GM18858 (cell line): ENCODE measurements around the gene LILRB3.
A peak's percentile ranks its signal among the peaks of the same experiment; 100 is the strongest.
"Not testable (repeated sequence)": the region's sequence is repeated elsewhere in the genome, so short reads cannot be mapped to it uniquely, and the experiment has no call there.

Experiments used
- ATAC-seq: cut with Tn5 transposase; IDR thresholded peaks from one replicate; pipeline ENCODE4 v1.9.1; 2021; ENCODE audit not compliant: unreplicated experiment

LILRB3 gene

DNA sequence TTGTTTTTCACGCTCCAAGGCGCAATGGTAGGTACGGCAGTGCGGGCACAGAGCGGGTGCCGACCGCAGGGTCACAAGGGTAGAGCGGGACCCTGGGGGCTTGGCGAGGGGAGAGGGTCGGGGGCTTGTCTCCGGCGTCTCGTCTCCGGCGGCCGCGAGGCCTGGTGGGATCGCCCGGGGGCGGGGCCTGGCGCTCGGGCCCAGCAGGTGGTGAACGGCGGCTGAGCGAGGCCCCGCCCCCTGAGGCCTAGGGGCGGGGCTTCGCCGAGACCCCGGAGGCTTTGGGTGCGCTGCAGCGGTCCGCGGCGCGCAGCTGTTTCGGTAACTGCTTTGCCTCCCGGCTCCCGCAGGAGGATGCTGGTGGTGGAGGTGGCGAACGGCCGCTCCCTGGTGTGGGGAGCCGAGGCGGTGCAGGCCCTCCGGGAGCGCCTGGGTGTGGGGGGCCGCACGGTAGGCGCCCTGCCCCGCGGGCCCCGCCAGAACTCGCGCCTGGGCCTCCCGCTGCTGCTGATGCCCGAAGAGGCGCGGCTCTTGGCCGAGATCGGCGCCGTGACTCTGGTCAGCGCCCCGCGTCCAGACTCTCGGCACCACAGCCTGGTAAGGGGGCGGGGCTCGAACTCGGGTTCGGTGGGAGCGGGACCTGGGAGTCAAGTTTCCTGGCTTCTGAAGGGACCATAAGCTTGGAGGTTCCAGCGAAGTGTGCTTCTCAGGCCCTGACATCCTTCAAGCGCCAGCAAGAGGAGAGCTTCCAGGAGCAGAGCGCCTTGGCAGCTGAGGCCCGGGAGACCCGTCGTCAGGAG is 31.6 kb downstream of the LILRB3 start, which contains the start of gene TSEN34:
TSS of gene TSEN34 (plus strand) at position 298 of the 800 bp plus-strand sequence. CDS start at position 355, 57 bp downstream.
- peak; percentile 15 for ATAC-seq

DNA sequence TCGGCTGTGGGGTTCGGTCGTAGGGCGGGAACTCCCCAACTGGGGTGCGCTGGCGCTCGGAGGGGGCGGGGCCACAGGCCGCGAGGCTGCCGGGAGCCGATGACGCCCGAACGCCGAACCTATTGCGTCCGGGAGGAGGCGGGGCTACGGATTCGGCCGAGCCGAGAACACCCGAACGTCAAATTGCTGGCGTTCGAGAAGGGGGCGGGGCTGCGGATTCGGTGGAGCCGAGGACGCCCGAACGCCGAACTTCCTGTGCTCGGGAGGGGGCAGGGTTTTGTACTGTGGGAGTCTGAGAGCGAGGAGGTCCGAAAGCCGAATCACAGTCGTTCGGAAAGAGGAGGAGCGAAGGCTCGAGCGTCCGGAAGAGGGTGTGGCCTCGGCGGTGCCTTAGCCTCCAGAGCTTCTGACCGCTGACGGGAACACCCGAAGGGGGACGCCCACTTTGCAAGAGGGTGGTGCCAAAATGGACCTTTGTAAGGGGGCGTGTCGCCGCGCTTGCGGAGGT is 32.2 kb downstream of the LILRB3 start:
- peak; percentile 34 for ATAC-seq

DNA sequence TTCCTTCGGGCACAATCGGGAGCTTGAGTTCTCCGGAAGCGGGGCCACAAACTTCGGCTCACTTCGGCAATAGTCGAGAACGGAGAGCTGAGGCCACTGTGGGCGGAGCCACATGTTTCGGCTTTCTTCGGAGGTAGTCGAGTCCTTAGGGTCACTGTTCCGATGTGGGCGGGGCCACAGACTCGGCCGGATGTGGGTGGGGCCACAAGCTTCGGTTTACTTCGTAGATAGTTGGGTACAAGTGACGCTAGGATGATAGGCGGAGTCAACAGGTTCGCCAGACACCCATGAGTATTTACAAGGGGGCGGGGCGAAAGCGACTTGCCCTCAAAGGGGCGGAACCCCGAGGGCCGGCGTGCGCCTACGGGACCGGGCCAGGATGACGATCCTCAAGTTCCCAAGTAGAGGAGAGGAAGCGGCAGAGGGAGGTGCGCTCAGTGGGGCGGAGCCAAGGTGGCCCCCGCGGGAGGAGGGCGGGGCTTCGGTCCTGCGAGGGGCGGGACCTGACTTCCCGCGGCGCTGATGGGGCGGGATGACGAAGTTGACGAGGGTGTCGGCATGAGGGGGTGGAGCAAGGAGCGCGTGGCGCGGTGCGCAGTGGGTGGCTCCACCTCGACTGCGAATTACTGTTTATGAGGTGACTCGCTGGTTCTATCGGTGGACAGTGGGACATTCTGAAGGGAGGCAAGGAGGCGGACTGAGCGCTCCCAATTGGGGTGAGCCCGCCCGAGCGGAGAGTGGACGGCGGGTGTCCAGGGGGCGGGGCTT is 32.9 kb downstream of the LILRB3 start:
- ATAC-seq = peak; percentile 37

DNA sequence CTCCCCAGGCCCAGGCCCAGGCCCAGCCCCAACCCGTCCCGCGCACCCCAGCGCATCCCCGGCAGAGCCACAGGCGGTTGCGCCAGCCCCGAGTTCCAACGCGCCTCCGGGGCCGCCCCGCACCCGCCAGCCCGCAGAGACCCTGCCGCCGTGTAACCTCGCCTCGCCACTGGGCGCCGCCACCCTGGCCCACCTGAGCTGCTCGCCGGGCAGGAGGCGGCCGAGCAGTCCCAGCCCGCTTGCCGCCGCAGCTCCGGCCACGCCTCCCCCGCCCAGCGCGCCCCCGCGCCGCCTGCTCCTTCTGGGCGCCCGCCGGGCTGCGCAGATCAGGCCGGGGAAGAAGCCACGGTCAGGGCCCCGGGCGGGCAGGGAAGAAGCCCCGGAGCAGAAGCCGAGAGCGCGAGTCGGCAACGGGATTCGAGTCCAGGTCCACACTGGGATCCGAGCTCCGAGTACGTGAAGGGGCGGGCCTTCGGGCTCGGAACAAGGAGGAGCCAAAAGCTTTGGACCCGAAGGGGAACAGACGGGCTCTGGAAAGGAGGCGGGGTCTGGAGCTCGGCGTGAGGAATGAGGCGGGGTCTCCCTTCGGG is 33.6 kb downstream of the LILRB3 start, which contains the start of gene MBOAT7:
TSS of gene MBOAT7 (minus strand) at position 436 of the 590 bp plus-strand sequence. CDS start 1,072 bp downstream, outside the sequence.
- peak; percentile 15 for ATAC-seq

DNA sequence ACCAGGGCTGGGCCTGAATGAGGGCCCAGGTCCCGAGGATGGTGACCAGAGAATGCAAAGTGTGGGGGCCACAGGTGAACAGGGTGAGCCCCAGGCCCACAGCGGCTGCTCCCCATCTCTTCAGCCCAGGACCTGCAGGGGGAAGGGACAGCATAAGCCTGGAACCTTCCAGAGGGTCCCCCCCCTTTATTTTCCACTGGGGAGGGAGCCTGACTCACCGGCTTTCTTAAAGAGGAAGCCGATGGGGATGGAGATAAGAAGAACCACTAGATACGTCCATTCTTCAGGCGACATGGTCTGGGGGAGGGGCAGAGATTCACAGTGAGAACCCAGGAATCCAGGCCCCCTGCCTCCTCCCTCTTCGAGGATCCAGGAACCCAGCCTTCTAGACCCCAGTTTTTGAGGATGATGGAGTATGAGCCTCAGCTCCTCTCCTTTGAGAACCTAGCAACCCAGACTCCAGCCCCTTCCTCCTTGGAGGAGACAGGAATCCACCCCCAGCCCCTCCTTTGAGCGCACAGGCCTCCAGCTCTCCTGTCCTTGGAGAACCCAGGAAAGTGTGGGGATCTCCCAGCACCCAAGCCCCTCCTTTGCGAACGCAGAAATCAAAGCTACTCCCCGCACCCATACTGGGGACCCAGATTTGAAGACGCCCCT is 34.5 kb downstream of the LILRB3 start:
- ATAC-seq = no peak

DNA sequence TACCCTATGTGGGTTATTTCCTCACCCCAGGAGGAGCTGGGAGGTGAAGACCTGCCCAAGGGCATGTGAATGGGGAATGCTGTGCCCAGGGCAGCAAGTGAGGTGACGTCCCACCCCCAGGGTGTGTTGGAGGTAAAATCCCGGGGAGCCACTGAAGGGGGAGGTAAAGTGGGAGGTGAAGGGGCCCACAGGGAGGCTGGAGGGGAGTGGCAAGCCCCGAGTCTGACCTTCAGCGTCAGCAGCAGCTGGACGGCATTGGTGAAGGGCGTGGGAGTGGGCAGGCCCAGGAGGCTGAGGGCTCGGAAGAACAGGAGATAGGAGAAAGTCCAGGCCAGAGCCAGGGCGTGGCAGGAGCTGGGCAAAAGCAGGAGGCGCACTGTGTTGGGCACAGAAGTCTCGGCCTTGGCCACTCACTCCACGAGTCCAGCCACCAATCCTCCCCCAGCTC is 35.8 kb downstream of the LILRB3 start:
- ATAC-seq = no peak

DNA sequence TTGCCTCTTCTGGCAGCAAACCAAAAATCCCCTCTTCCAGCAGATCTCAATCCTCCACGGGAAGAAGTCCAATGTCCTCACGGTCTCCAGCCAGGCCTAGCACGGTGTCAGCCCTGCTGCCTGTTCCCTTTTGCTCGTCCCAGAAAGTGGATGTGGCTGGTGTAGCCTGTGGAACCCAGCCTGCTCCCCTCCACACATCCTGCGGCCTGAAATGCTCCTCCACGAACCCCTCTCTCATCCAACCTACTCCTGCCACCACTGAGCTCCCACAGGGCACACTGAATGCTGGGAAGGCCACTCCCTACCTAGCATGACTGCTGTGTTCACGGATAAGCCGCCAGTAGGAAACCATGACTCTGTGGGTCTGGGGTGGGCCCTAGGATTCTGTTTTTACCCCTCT is 36.5 kb downstream of the LILRB3 start:
- ATAC-seq = no peak

DNA sequence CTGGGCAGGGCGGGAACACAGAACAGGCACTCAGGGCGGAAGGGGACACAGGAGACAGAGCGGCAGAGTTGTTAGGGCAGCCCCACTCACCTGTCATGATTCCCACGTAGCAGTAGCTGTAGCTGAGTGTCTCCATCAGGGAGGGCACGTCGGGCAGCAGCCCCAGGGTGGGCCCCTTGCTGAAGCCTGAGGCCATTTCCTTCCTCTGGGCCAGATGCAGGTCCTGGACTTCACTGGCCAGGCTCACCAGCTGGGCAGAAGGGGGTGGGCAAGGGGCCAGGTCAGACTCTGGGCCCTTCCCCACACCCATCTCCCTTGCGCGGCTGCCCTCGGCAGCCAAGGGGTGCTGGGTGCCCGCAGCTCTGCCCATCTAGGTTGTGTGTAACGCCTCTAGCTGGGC is 39.4 kb downstream of the LILRB3 start:
- no peak for ATAC-seq

DNA sequence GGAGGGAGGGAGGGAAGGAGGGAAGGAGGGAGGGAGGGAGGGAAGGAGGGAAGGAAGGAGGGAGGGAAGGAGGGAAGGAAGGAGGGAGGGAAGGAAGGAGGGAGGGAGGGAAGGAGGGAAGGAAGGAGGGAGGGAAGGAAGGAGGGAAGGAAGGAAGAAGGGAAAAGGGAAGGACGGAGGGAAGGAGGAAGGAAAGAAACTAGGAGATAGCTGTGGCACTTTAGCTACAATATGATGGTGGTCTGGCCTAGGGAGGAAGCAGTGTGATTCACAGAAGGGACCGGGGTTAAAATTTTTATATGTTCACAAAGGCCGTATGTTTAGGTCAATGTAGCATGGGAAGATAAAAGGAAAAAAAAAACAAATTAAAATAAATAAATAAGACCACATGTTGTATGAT is 40.9 kb downstream of the LILRB3 start:
- ATAC-seq = not testable (repeated sequence)

DNA sequence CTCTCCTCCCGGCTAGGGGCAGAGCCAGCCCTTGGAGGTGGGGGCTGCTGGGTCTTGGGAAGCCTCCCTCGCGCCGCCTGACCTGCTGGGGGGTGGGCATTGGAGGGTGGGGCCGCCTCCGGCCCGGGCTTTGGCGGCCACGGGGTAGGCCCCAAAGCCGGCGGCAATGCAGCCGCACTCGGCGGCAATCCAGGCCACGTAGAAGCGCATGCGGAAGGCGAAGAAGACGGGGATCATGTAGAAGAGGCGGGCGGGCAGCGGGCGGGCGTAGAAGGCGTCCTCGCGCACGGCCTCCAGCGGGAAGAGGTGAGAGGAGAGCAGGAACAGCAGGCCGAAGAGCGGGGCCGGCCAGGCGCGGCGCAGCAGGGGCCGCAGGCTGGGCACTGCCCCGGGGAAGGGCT is 42.1 kb downstream of the LILRB3 start:
- ATAC-seq = no peak

DNA sequence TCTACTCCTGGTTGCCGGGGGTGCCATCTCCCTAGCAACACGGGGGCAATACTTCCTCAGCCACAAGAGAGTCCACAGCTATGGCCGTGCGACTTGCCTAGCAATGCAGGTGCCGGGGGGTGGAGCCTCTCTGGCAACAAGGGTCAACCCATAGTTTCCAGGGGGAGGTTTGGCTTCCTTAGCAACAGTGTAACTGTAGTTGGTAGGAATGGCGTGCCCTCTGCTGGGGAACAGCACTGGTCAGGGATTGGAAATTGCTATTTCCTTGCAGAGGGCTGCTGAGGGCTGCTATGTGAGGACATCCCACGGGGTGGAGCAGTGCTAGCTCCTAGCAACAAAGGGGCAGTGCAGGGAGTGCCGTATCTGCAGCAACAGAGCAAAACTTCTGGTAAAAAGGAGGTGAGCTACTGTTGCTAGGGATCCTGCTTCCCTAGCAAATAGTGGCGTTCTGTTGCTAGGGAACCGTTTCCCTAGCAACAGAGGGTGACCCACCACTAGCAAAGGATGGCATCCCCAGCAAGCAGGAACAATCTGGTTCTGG is 42.8 kb downstream of the LILRB3 start:
- ATAC-seq = no peak

DNA sequence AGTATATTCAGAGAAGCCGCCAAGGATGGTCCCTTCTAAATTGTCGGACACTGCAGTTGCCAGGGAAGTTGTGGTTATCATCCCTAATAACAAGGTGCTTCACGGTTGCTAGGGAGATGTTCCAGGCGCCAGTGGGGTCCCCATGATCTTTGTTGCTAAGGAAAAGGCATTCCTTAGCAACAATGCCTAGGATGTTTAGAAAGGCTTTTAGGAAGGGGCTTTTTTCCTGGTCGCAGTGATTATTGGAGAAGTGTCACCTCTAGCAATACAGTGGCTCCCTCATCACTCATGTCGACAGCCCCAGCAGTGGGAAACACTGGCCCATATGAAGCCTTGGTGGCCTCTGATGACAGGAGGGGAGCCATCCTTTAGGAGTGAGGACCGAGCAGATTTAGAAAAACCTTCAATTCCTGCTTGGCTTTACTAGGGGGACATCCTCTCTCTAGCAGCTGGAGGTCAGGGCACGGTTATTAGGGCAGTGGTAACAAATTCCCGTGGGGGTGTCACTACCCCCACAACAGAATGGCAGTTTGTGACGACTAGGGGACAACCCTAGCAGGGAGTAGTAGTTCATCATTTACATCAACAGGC is 43.5 kb downstream of the LILRB3 start:
- ATAC-seq = no peak

DNA sequence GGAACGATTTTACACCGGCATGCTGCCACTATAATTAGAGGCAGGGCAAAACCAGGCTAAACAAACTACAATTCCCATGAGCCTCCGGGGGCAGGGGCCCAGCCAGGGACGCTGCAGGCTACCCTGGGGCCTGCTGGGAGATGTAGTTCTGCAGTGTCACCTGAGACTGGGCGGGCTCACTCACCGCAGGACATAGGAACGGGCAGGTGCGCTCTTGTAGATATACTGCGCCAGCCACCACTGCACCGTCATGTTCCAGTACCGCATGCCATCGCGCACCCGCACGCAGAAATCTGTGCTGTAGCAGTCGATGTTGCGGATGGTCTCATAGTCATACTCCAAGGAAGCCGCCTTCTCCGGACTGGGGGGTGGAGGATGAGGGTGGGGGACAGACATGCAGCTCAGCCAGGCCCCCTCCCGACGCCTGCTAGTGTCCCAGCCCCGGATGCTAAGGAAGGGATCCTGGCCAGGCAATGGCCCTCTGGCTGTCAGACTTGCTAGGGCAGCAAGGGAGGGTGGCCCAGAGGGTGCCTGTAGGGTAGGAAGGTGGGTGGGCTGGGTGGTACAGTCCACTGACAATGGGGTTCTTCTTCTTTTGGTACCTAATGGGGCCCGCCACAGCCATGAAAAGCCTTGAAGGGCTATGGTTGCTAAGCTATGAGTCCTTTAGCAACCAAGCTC is 44.1 kb downstream of the LILRB3 start:
- ATAC-seq = no peak

DNA sequence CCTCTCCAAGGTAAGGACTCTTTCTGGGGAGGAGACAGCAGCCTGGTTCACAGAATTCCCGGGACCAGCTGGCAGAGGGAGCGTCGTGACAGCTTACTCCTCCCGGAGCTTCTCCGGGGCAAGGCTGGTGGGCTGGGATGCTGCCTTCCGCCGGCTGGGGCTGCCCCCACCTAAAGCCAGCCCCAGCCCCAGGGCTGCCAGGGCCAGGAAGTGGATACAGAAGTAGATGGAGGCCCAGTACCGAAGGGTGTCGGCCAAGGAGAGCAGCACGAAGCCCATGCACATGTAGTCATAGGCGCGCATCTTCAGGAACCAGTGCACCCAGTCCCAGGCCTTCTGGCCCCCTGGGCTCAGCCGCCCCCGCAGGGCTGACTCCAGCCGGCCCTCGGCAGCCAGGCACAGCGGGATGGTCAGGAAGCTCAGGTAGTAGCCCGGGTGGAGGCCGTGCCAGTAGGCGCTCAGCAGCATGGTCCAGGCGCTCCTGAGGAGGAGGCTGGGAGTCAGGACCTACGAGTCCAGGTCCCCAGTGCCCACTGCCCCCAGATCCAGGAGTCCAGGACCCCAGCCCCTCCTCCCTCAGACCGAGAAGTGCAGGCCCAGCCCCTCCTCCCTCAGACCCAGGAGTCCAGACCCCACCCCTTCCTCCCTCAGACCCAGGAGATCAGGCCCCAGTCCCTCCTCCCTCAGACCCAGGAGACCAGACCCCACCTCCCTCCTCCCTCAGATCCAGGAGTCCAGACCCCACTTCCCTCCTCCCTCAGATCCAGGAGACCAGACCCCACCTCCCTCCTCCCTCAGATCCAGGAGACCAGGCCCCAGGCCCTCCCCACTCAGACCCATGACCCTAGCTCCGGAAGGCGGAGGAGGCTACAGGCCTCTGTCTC is 48.6 kb downstream of the LILRB3 start:
- ATAC-seq = no peak

DNA sequence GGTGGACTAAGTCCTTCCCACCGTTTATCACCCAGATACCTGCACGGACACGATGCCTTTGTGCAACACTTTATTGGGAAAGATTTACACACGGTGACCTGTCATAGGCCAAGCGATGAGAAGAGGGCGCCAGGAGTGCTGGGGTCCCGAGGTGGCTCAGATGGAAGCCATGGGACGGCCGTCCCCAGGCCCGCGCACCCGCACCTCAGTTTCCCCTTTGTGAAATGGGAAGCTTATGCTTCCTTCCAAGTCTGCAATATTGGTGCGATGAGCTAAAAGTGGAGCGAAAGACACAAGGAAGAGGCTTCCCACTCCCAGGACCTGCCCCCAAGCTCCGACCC is 49.5 kb downstream of the LILRB3 start:
- no peak for ATAC-seq

DNA sequence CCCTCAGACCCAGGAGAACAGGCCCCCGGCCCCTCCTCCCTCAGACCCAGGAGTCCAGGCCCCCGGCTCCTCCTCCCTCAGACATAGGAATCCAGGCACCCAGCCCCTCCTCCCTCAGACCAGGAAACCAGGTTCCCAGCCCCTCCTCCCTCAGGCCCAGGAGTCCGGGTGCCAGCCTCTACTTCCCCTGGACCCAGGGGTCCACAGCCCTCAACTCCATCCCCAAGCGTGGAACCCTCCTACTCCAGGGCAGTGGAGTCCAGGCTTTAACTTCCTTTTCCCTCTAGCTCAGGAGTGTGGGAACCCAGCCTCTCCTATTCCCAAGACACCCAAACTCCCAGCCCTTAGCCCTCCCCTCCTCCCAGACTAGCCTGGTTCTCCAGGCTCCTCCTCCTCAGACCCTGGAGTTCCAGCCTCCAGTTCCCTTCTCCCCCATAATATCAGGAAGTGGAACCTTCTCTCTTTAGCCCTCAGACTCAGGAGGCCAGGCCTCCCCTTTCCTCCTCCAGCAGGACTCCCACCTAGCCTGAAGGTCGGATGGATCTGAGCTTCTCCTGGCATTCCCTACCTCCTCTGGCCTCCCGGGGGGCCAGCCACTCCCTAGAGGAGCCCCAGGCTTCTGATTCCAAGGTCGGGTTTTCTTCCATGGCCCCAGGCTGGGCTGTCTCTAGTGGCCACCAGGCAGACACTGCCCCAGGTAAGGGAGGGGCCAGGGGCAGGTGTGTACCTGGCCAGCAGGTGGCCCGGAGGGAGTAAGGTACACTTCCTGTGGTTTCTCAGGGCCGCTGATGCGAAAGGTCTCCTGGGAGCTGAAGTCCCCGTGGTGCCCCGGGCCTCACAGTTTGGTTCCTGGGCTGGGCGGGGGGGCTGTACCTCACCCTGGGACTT is 50.1 kb downstream of the LILRB3 start, which contains the start of gene TMC4:
TSS of gene TMC4 (minus strand) at position 690 of the 888 bp plus-strand sequence. CDS start at position 647, 43 bp downstream.
- no peak for ATAC-seq

DNA sequence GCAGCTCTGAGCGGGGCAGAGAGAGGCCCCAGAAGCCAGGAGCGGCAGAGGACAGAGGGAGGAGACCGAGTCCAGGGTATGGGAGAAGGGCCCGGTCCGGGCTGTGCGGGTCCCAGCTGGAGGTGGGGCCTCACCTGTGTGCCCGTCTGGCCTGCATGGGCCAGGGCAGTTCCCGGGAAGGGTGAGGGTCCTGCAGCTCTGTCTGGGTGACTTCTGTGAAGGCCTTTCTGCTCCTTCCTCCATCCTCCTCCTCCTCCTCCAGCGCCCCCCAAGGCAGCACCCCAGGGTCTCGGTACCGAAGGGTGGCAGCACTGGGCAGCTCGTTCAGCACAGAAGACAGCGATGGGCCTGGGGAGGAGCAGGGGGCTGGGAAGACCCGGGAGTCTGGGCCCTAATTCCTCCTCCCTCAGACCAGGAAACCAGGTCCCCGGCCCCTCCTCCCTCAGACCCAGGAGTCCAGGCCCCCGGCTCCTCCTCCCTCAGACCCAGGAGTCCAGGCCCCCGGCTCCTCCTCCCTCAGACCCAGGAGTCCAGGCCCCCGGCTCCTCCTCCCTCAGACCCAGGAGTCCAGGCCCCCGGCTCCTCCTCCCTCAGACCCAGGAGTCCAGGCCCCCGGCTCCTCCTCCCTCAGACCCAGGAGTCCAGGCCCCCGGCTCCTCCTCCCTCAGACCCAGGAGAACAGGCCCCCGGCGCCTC is 50.9 kb downstream of the LILRB3 start:
- ATAC-seq = not testable (repeated sequence)
